GM18505 (cell line): ENCODE results near the gene SCD.
"Not testable (repeated sequence)": the region's sequence is repeated elsewhere in the genome, so short reads cannot be mapped to it uniquely, and the experiment has no call there.

Experiments used
- ATAC-seq: cut with Tn5 transposase; IDR thresholded peaks from one replicate; pipeline ENCODE4 v1.9.1; 2021; ENCODE audit not compliant: unreplicated experiment
- POLR2A ChIP-seq: IDR thresholded peaks from 4 replicates; pipeline ENCODE4 v1.6.1; 2011; ENCODE audit warnings: borderline replicate concordance; ENCODE audit not compliant: insufficient read depth, insufficient read length; ENCODE audit errors: extremely low read depth

SCD gene

GRCh38 chr10:100346765-100347567 is at the start of gene SCD:
TSS of gene SCD (plus strand) at chr10:100347233. CDS start at chr10:100347505, 272 bp downstream.
- peak; percentile 79 for TF ChIP-seq POLR2A
- peak; percentile 81 for ATAC-seq

- TF ChIP-seq POLR2A = no peak
- no peak for ATAC-seq
These were observed 49.8 kb upstream of the SCD start for GRCh38 chr10:100297242-100297641.

DNA sequence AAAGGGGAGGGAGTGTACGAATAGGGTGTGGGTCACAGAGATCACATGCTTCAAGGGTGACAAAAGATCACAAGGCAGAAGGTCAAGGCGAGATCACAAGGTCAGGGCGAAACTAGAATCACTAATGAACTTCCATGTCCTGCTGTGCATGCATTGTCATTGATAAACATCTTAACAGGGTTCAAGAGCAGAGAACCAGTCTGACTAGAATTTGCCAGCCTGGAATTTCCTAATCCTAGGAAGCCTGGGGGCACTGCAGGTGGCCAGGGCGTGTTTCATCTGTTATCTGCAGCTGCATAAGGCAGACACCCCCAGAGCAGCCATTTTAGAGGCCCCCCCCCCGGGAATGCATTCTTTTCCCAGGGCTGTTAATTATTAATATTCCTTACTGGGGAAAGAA is 45.9 kb upstream of the SCD start:
- ATAC-seq = not testable (repeated sequence)

DNA sequence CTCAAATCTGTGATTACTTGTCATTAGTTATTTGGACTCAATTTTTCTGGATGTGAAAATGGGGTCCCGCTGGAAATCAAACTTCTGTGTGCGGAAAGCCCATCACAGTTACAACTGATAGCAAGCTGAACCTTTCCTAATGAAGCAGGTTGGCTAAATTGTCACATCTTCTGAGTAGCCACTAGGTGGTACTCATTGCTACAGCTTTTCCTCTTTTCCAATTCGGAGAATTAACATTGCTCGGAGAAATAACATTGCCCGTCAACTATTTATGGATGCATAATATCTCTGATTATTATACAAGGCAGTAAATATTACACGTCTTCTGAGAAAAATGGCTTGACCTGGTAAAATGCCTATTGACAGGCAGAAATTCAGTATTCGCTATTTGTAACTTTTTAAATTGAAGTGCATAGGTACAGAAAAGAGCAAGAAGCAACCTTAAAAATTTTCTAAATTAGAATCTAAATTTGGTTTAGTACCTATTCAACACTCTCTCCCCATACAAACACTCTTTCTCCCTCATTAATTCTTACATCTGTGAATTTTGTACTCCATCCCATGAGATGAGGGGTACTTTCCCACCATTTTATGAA is 43.2 kb upstream of the SCD start:
- TF ChIP-seq POLR2A = no peak
- ATAC-seq = no peak

GRCh38 chr10:100304414-100304813 is 42.6 kb upstream of the SCD start:
- no peak for ATAC-seq
- TF ChIP-seq POLR2A = no peak

DNA sequence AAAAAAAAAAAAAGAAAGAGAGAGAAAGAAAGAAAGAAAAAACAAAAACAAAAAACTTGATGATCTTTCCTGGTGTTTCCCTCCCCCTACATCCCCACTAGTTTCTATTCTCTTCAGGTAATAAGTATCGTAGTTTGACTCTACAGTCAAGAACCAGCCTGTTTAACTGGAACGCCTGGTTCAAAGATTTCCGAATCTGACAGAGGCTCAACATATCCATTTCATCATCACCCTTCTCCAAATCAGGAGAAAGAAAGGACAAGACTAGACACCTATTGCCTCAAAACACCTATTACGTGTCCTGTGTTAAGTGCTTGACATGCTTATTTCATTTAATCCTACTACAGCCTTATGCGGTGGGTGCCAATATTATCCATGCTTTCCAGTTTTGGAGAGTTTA is 40.2 kb upstream of the SCD start:
- no peak for TF ChIP-seq POLR2A
- no peak for ATAC-seq

GRCh38 chr10:100307684-100308083 is 39.3 kb upstream of the SCD start:
- TF ChIP-seq POLR2A = no peak
- no peak for ATAC-seq

- no peak for ATAC-seq
- TF ChIP-seq POLR2A = no peak
These were observed 35.7 kb upstream of the SCD start for GRCh38 chr10:100311298-100311697.

DNA sequence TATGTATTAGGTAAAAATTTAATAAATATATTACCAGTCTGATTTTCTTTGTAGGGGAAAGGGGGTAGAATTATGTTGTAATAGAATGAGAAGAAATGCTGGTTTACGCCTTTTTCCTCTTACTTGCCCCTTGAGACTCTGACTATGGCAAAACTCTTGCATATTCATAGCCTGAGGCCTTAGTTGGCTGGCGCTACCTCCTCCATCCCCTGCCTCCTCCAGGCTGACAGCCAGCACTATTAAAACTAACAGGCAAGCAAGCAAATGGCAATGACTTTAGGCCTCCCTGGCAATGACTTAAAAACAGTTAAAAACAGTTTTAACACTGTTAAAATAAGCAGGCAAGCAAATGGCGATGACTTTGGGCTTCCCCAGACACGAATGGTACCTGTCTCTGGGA is 31.4 kb upstream of the SCD start:
- no peak for TF ChIP-seq POLR2A
- no peak for ATAC-seq

GRCh38 chr10:100318207-100318606 is 28.8 kb upstream of the SCD start:
- ATAC-seq = no peak
- TF ChIP-seq POLR2A = no peak

- ATAC-seq = no peak
- TF ChIP-seq POLR2A = no peak
These were observed 27.2 kb upstream of the SCD start for GRCh38 chr10:100319707-100320402.

DNA sequence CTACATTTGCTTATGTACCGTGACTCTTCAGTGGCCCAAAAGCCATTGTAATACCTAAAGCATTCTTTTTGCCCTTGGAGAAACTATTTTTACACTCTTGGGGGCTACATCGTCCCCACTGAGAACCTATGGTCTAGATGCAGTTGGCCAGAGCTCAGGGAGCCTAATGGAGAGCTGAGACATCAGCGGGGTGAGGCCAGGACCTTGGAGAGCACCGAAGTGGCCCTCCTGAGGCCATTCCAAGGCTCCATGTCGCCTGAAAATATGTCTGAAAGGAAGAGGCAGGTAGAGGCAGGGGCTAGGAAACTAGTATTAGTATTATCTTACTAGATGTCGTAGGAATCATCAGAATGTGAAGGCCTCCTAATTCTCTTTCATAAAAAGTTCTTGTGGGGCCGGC is 21.9 kb upstream of the SCD start:
- ATAC-seq = no peak
- no peak for TF ChIP-seq POLR2A

- TF ChIP-seq POLR2A = peak; percentile 44
- peak; percentile 97 for ATAC-seq
These were observed 19.9 kb upstream of the SCD start for GRCh38 chr10:100327007-100327717.
